ENCODE data around the gene NUDT6. TPM values are rescaled to one million over a fixed set of nuclear protein-coding genes. Genes with fewer than 3 reads are reported as not detected.

Gene NUDT6
- total RNA-seq, 1 experiment from 2014 or later: 9.0 TPM

DNA sequence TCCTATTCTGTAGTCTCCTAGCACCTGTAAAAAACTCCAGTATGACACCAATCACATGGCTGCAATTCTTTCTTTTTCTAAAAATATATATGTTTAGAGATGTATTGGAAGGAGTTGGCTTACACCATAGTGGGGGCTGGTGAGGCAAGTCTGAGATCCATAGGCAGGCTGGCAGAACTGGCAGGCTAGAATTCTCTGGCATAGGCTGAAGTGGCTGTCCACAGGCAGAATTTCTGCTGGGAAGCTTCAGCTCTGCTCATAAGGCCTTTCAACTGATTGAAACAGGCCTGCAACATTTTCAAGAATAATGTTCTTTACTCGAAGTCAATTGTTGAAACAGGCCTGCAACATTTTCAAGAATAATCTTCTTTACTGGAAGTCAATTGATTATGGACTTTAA lies 58.8 kb downstream of the NUDT6 start (continued):
- TF ChIP-seq, protein P1, sequence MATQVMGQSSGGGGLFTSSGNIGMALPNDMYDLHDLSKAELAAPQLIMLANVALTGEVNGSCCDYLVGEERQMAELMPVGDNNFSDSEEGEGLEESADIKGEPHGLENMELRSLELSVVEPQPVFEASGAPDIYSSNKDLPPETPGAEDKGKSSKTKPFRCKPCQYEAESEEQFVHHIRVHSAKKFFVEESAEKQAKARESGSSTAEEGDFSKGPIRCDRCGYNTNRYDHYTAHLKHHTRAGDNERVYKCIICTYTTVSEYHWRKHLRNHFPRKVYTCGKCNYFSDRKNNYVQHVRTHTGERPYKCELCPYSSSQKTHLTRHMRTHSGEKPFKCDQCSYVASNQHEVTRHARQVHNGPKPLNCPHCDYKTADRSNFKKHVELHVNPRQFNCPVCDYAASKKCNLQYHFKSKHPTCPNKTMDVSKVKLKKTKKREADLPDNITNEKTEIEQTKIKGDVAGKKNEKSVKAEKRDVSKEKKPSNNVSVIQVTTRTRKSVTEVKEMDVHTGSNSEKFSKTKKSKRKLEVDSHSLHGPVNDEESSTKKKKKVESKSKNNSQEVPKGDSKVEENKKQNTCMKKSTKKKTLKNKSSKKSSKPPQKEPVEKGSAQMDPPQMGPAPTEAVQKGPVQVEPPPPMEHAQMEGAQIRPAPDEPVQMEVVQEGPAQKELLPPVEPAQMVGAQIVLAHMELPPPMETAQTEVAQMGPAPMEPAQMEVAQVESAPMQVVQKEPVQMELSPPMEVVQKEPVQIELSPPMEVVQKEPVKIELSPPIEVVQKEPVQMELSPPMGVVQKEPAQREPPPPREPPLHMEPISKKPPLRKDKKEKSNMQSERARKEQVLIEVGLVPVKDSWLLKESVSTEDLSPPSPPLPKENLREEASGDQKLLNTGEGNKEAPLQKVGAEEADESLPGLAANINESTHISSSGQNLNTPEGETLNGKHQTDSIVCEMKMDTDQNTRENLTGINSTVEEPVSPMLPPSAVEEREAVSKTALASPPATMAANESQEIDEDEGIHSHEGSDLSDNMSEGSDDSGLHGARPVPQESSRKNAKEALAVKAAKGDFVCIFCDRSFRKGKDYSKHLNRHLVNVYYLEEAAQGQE (IDR thresholded peaks at IDR 0.05; ENCODE audit: low read depth): no peak
- no peak for TF ChIP-seq YY1 (IDR thresholded peaks at IDR 0.05; ENCODE audit: extremely low read depth, insufficient replicate concordance, low read depth, low read length)
- TF ChIP-seq CEBPB (IDR thresholded peaks at IDR 0.05; ENCODE audit: low read depth): no peak
- TF ChIP-seq POLR2A (IDR thresholded peaks at IDR 0.05; ENCODE audit: borderline replicate concordance, extremely low read depth, insufficient read depth, insufficient read length): no peak
- TF ChIP-seq SRF (IDR thresholded peaks at IDR 0.05; ENCODE audit: low read depth): no peak
- TF ChIP-seq ZNF274 (IDR thresholded peaks at IDR 0.05; ENCODE audit: low read depth, low read length): no peak

- CTCF ChIA-PET: no interaction called here
- intact Hi-C loops (cut with micrococcal nuclease): no loop called here
- H3K4me2 ChIP-seq (ENCODE audit: low read length): no peak overlapping the region
- H3K27me3 ChIP-seq (ENCODE audit: insufficient read depth, low read length): no peaks in the 10 kb centered on the region
- H3K9me2 ChIP-seq (ENCODE audit: insufficient read depth): no peaks in the 10 kb centered on the region
- no peaks in the 10 kb centered on the region for H3K9me3 ChIP-seq (ENCODE audit: control insufficient read depth in 1 of 2, insufficient read depth in 1 of 2, low read depth in 1 of 2, low read length in 2 of 2)
- RAD21 ChIA-PET (ENCODE audit: low non-redundant PET in 1 of 2, low total read pairs in 2 of 2, uncharacterized antibody in 2 of 2, unreplicated experiment in 2 of 2): no interaction called here
- no peak overlapping the region for H3K4me3 ChIP-seq (replicated peaks in 1 of 2; ENCODE audit: low read depth in 1 of 2, low read length in 2 of 2)
- ATAC-seq (no peak), DNase-seq (ENCODE audit: low read depth, low spot score) (no peak)
- TF ChIP-seq TCF7L2 (IDR thresholded peaks at IDR 0.05; ENCODE audit: borderline replicate concordance, extremely low read depth, insufficient read depth, insufficient read length): no peak
- TF ChIP-seq POLR2A (IDR thresholded peaks at IDR 0.05; ENCODE audit: borderline replicate concordance, extremely low read depth, insufficient read depth, insufficient read length): no peak
- TF ChIP-seq ZBTB33 (IDR thresholded peaks at IDR 0.05; ENCODE audit: extremely low read depth, insufficient replicate concordance, low read length): no peak
- TF ChIP-seq JUND (IDR thresholded peaks at IDR 0.05): no peak
- TF ChIP-seq FOSL1 (IDR thresholded peaks at IDR 0.05; ENCODE audit: low read depth): no peak
- no peak for TF ChIP-seq SP1 (IDR thresholded peaks at IDR 0.05; ENCODE audit: low read depth)
- TF ChIP-seq, protein P2, sequence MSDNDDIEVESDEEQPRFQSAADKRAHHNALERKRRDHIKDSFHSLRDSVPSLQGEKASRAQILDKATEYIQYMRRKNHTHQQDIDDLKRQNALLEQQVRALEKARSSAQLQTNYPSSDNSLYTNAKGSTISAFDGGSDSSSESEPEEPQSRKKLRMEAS (IDR thresholded peaks at IDR 0.05): no peak
- TF ChIP-seq EZH2 (IDR thresholded peaks at IDR 0.05): no peak
- TF ChIP-seq ELF1 (IDR thresholded peaks at IDR 0.05; ENCODE audit: borderline replicate concordance, low read depth): no peak
- no peak for TF ChIP-seq ZFX (IDR thresholded peaks at IDR 0.05)
- H3K9ac ChIP-seq (ENCODE audit: low read length): no peak overlapping the region
- no peaks in the 10 kb centered on the region for H4K20me1 ChIP-seq (ENCODE audit: insufficient read depth)
- H3K79me2 ChIP-seq (ENCODE audit: insufficient read depth, low read length): no peaks in the 10 kb centered on the region
- H3K36me3 ChIP-seq (ENCODE audit: control insufficient read depth in 1 of 2, insufficient read depth in 2 of 2, low read length in 2 of 2): no peaks in the 10 kb centered on the region
- no peaks in the 10 kb centered on the region for H3K4me1 ChIP-seq (ENCODE audit: control insufficient read depth in 1 of 2, insufficient read depth in 2 of 2, low read length in 2 of 2)
- no peak overlapping the region for H3K27ac ChIP-seq (ENCODE audit: low read depth, low read length)
- POLR2A ChIA-PET: no interaction called here
- BruUV-seq (replicated peaks): no TSS peak
- H2AFZ ChIP-seq (ENCODE audit: low read depth, low read length, poor library complexity, severe bottlenecking): no peak overlapping the region
Observed at GRCh38 chr4:122861172-122861943, 61.0 kb downstream of the NUDT6 start.
